Uterus (tissue), 4 donors: ENCODE results near the gene FAM25G. TPM values are rescaled to one million over a fixed set of nuclear protein-coding genes. Genes with fewer than 3 reads are reported as not detected.

Experiments used
- DNase-seq, 2 donors: peaks; one replicate each; pipeline ENCODE4 v3.0.0-alpha.2; 2019 to 2020
- H3K27ac ChIP-seq, 2 donors: fragments of 200-600 bp; sonication (generic); 1 replicate in 1 of 2; 2 replicates in 1 of 2; pipeline ENCODE4 v1.5.1; 2016 to 2018
- H3K27me3 ChIP-seq, 2 donors: fragments of 200-600 bp; sonication (generic); one replicate each; pipeline ENCODE4 v1.5.1; 2018 to 2019; ENCODE audit warnings: control low read depth in 1 of 2
- H3K36me3 ChIP-seq, 2 donors: fragments of 200-600 bp; sonication (generic); one replicate each; pipeline ENCODE4 v1.5.1; 2019; ENCODE audit warnings: control low read depth in 1 of 2
- H3K4me1 ChIP-seq, 2 donors: fragments of 200-600 bp; sonication (generic); one replicate each; pipeline ENCODE4 v1.5.1; 2018 to 2019; ENCODE audit warnings: control low read depth in 1 of 2
- H3K4me3 ChIP-seq, 2 donors: fragments of 200-600 bp; sonication (generic); 1 replicate in 1 of 2; 2 replicates in 1 of 2; pipeline ENCODE4 v1.5.1; 2018 to 2019; ENCODE audit warnings: mild to moderate bottlenecking in 1 of 2
- H3K9me3 ChIP-seq, 2 donors: fragments of 200-600 bp; sonication (generic); one replicate each; pipeline ENCODE4 v1.5.1; 2019; ENCODE audit warnings: control low read depth in 1 of 2
- CTCF ChIP-seq, 4 experiments: fragments of 200-600 bp in 2 of 4; fragments of 450-650 bp in 2 of 4; sonication (generic) in 2 of 4; IDR thresholded peaks; one replicate each; pipeline ENCODE4 v1.5.1; 2016 to 2019; ENCODE audit warnings: antibody characterized with exemption in 4 of 4, mild to moderate bottlenecking in 2 of 4, moderate library complexity in 1 of 4
- POLR2A ChIP-seq, 2 donors: fragments of 450-650 bp; IDR thresholded peaks; one replicate each; pipeline ENCODE4 v1.6.1; 2016; ENCODE audit warnings: antibody characterized with exemption in 2 of 2, mild to moderate bottlenecking in 1 of 2, moderate library complexity in 1 of 2
- intact Hi-C: fragments of 100-400 bp; cut with DNase I; formaldehyde crosslinking; loops from one replicate; pipeline ENCODE4 v1.15.1; 2023; ENCODE audit warnings: low total_unique reads
- total RNA-seq, 4 donors: library from RNA; depleted of rRNA in 3 of 4; stranded (reverse); fragments of >200 nt in 3 of 4; gene quantifications; one replicate each; pipeline versions ENCODE4 v1.1.0 to v1.2.4, GENCODE V29; 2014 to 2023
- donor health status: DM: yes; HTN: yes; CAD: no.

The FAM25G gene
- total RNA-seq, 4 donors from 2014 or later, result not detected

GRCh38 chr10:47449102-47449978 lies 42.2 kb downstream of the FAM25G start:
- Histone ChIP-seq H3K4me1 (no peaks in the 10 kb centered on the region), H3K27me3 (no peaks in the 10 kb centered on the region), H3K36me3 (no peaks in the 10 kb centered on the region), H3K9me3 (no peaks in the 10 kb centered on the region), H3K27ac (no peak overlapping the region), H3K4me3 (no peak overlapping the region)
- TF ChIP-seq POLR2A (IDR thresholded peaks at IDR 0.05) (no peak), CTCF (IDR thresholded peaks at IDR 0.05) (no peak)
- no peak for DNase-seq
- intact Hi-C loops, result no loop called here

- no peak overlapping the region for H3K4me3 ChIP-seq
- H3K27ac ChIP-seq, result no peak overlapping the region
- H3K27me3 ChIP-seq, result no peaks in the 10 kb centered on the region
- no peaks in the 10 kb centered on the region for H3K4me1 ChIP-seq
- TF ChIP-seq CTCF (IDR thresholded peaks at IDR 0.05), result no peak
- TF ChIP-seq POLR2A (IDR thresholded peaks at IDR 0.05), result no peak
- no peaks in the 10 kb centered on the region for H3K9me3 ChIP-seq
- H3K36me3 ChIP-seq, result no peaks in the 10 kb centered on the region
- DNase-seq, result no peak
- intact Hi-C loops, result no loop called here
Measured at GRCh38 chr10:47447705-47448104, 43.8 kb downstream of the FAM25G start.

GRCh38 chr10:47447209-47447608 lies 44.3 kb downstream of the FAM25G start:
- H3K27me3 ChIP-seq, result no peaks in the 10 kb centered on the region
- H3K27ac ChIP-seq, result no peak overlapping the region
- no peak for DNase-seq
- H3K9me3 ChIP-seq, result no peaks in the 10 kb centered on the region
- H3K36me3 ChIP-seq, result no peaks in the 10 kb centered on the region
- no peaks in the 10 kb centered on the region for H3K4me1 ChIP-seq
- intact Hi-C loops, result no loop called here
- no peak overlapping the region for H3K4me3 ChIP-seq
- TF ChIP-seq CTCF (IDR thresholded peaks at IDR 0.05) (no peak), POLR2A (IDR thresholded peaks at IDR 0.05) (no peak)

GRCh38 chr10:47445720-47446119 lies 45.8 kb downstream of the FAM25G start:
- no peaks in the 10 kb centered on the region for H3K36me3 ChIP-seq
- no peaks in the 10 kb centered on the region for H3K27me3 ChIP-seq
- no peaks in the 10 kb centered on the region for H3K4me1 ChIP-seq
- no peak overlapping the region for H3K27ac ChIP-seq
- TF ChIP-seq POLR2A (IDR thresholded peaks at IDR 0.05) (no peak), CTCF (IDR thresholded peaks at IDR 0.05) (no peak)
- DNase-seq, result no peak
- no peaks in the 10 kb centered on the region for H3K9me3 ChIP-seq
- intact Hi-C loops, result no loop called here
- H3K4me3 ChIP-seq, result no peak overlapping the region

- intact Hi-C loops, result no loop called here
- H3K4me3 ChIP-seq, result no peak overlapping the region
- no peak for DNase-seq
- H3K27ac ChIP-seq, result no peak overlapping the region
- H3K9me3 ChIP-seq, result no peaks in the 10 kb centered on the region
- no peaks in the 10 kb centered on the region for H3K4me1 ChIP-seq
- no peak for TF ChIP-seq CTCF (IDR thresholded peaks at IDR 0.05)
- no peak for TF ChIP-seq POLR2A (IDR thresholded peaks at IDR 0.05)
- no peaks in the 10 kb centered on the region for H3K36me3 ChIP-seq
- no peaks in the 10 kb centered on the region for H3K27me3 ChIP-seq
Measured at GRCh38 chr10:47444047-47444446, 47.5 kb downstream of the FAM25G start.
